SK-N-SH (cell line): ENCODE results near the gene VMP1. TPM values are rescaled to one million over a fixed set of nuclear protein-coding genes. Genes with fewer than 3 reads are reported as not detected.
A peak's percentile ranks its signal among the peaks of the same experiment; 100 is the strongest.

Experiments
- CTCF ChIA-PET: fragments of 300-600, 350-600 bp; formaldehyde crosslinking; extraction: SDS; loops from one replicate; lab custom pipeline; 2021; lab: Yijun Ruan, JAX
- POLR2A ChIA-PET: fragments of 350-600 bp; sonication (Branson Sonifier 250); formaldehyde crosslinking; extraction: SDS; loops from one replicate; lab custom pipeline; 2020; ENCODE audit warnings: antibody characterized with exemption, inconsistent platforms; lab: Yijun Ruan, JAX
- DNase-seq: peaks from one replicate; pipeline ENCODE4 v3.0.0; 2012
- H2AFZ ChIP-seq: fragments of 200-600 bp; sonication (generic); 2 replicates; pipeline ENCODE4 v1.8.1; 2016; ENCODE audit warnings: antibody characterized with exemption, mild to moderate bottlenecking, low read depth
- H3F3A ChIP-seq: fragments of 200-600 bp; sonication (generic); replicated peaks from 2 replicates; pipeline ENCODE3; 2016; ENCODE audit warnings: antibody characterized with exemption, mild to moderate bottlenecking; ENCODE audit not compliant: insufficient read depth
- H3K27ac ChIP-seq, 2 experiments: fragments of 200-500 bp in 1 of 2; fragments of 200-600 bp in 1 of 2; sonication (Bioruptor generic) in 1 of 2; sonication (generic), shearing (Covaris generic) in 1 of 2; 2 replicates each; pipeline versions ENCODE4 v1.5.1 to v1.6.1; 2014 to 2016; ENCODE audit warnings: low read depth in 2 of 2, inconsistent platforms in 1 of 2, low read length in 1 of 2, mild to moderate bottlenecking in 1 of 2, mixed read lengths in 1 of 2
- H3K27me3 ChIP-seq: fragments of 200-600 bp; sonication (generic), shearing (Covaris generic); 2 replicates; pipeline ENCODE4 v1.6.1; 2016; ENCODE audit warnings: mixed run types; ENCODE audit not compliant: insufficient read depth
- H3K36me3 ChIP-seq, 2 experiments: fragments of 200-500 bp in 1 of 2; fragments of 200-600 bp in 1 of 2; sonication (Bioruptor generic) in 1 of 2; sonication (generic) in 1 of 2; replicated peaks in 1 of 2; 2 replicates each; pipeline versions ENCODE3 to v1.5.1; 2014 to 2016; ENCODE audit warnings: low read length in 1 of 2, mild to moderate bottlenecking in 1 of 2; ENCODE audit not compliant: insufficient read depth in 2 of 2, control insufficient read depth in 1 of 2
- H3K4me1 ChIP-seq, 2 experiments: fragments of 200-500 bp in 1 of 2; fragments of 200-600 bp in 1 of 2; sonication (Bioruptor generic) in 1 of 2; sonication (generic), shearing (Covaris generic) in 1 of 2; 2 replicates each; pipeline versions ENCODE4 v1.5.1 to v1.6.1; 2014 to 2016; ENCODE audit warnings: low read depth in 1 of 2, low read length in 1 of 2, mixed run types in 1 of 2; ENCODE audit not compliant: insufficient read depth in 2 of 2, control insufficient read depth in 1 of 2
- H3K4me2 ChIP-seq: fragments of 200-600 bp; sonication (generic), shearing (Covaris generic); 2 replicates; pipeline ENCODE4 v1.6.1; 2017; ENCODE audit warnings: mixed run types
- H3K4me3 ChIP-seq, 2 experiments: fragments of 200-500 bp in 1 of 2; fragments of 200-600 bp in 1 of 2; sonication (Bioruptor generic) in 1 of 2; sonication (generic), shearing (Covaris generic) in 1 of 2; 2 replicates each; pipeline versions ENCODE4 v1.5.1 to v1.8.1; 2014 to 2016; ENCODE audit warnings: low read depth in 2 of 2, inconsistent platforms in 1 of 2, low read length in 1 of 2, mild to moderate bottlenecking in 1 of 2, mixed read lengths in 1 of 2, moderate library complexity in 1 of 2
- H3K79me2 ChIP-seq: fragments of 200-600 bp; sonication (generic); 2 replicates; pipeline ENCODE4 v1.8.1; 2017; ENCODE audit warnings: mild to moderate bottlenecking; ENCODE audit not compliant: insufficient read depth
- H3K9ac ChIP-seq: fragments of 200-600 bp; sonication (generic); 2 replicates; pipeline ENCODE4 v1.6.1; 2017; ENCODE audit warnings: mixed run types
- H3K9me2 ChIP-seq: fragments of 200-600 bp; sonication (generic); 2 replicates; pipeline ENCODE4 v1.6.1; 2017; ENCODE audit warnings: mixed run types
- H3K9me3 ChIP-seq: fragments of 200-600 bp; sonication (generic); 2 replicates; pipeline ENCODE4 v1.6.1; 2017; ENCODE audit warnings: mixed run types, mild to moderate bottlenecking, moderate library complexity
- H4K20me1 ChIP-seq: fragments of 200-600 bp; sonication (generic); 2 replicates; pipeline ENCODE4 v1.6.1; 2017; ENCODE audit warnings: mild to moderate bottlenecking, mixed run types; ENCODE audit not compliant: insufficient read depth
- ELF1 ChIP-seq: IDR thresholded peaks from 2 replicates; pipeline ENCODE4 v1.4.0; 2012
- EP300 ChIP-seq, 2 experiments: IDR thresholded peaks; 2 replicates each; pipeline versions ENCODE4 v1.4.0 to v1.6.1; 2012; ENCODE audit warnings: borderline replicate concordance in 1 of 2, low read depth in 1 of 2, low read length in 1 of 2
- EZH2phosphoT487 ChIP-seq: fragments of 200-600 bp; sonication (generic); IDR thresholded peaks from 2 replicates; pipeline ENCODE4 v1.6.1; 2017; ENCODE audit warnings: low read depth, mixed run types, mild to moderate bottlenecking, antibody characterized with exemption, moderate library complexity, borderline replicate concordance
- GABPA ChIP-seq: IDR thresholded peaks from 2 replicates; pipeline ENCODE4 v1.4.0; 2012; ENCODE audit warnings: low read depth, mild to moderate bottlenecking
- MAX ChIP-seq: IDR thresholded peaks from 2 replicates; pipeline ENCODE4 v1.4.0; 2012; ENCODE audit warnings: low read depth
- NFIC ChIP-seq: IDR thresholded peaks from 2 replicates; pipeline ENCODE4 v1.4.0; 2012; ENCODE audit warnings: borderline replicate concordance
- PBX3 ChIP-seq: IDR thresholded peaks from 2 replicates; pipeline ENCODE4; 2012
- RAD21 ChIP-seq: IDR thresholded peaks from 2 replicates; pipeline ENCODE4 v1.6.1; 2012; ENCODE audit warnings: mild to moderate bottlenecking, low read length
- RCOR1 ChIP-seq: fragments of 150-350 bp; IDR thresholded peaks from 2 replicates; pipeline ENCODE4 v1.6.1; 2017; ENCODE audit warnings: antibody characterized with exemption, low read length
- RXRA ChIP-seq: IDR thresholded peaks from 2 replicates; pipeline ENCODE4 v1.4.0; 2012; ENCODE audit warnings: low read depth, mild to moderate bottlenecking, borderline replicate concordance
- SIN3A ChIP-seq: IDR thresholded peaks from 2 replicates; pipeline ENCODE4 v1.6.1; 2012; ENCODE audit warnings: low read depth, mild to moderate bottlenecking, low read length, moderate library complexity, borderline replicate concordance
- TAF1 ChIP-seq: IDR thresholded peaks from 2 replicates; pipeline ENCODE4 v1.6.1; 2012; ENCODE audit warnings: low read depth, mild to moderate bottlenecking, low read length, moderate library complexity, borderline replicate concordance
- TCF12 ChIP-seq: IDR thresholded peaks from 2 replicates; pipeline ENCODE4 v1.4.0; 2012
- TEAD4 ChIP-seq: IDR thresholded peaks from 2 replicates; pipeline ENCODE4 v1.4.0; 2012; ENCODE audit warnings: mild to moderate bottlenecking, borderline replicate concordance; ENCODE audit not compliant: insufficient read depth
- USF1 ChIP-seq: IDR thresholded peaks from 2 replicates; pipeline ENCODE4 v1.4.0; 2012; ENCODE audit warnings: low read depth, borderline replicate concordance
- YY1 ChIP-seq: IDR thresholded peaks from 2 replicates; pipeline ENCODE4 v1.4.0; 2012; ENCODE audit warnings: low read depth, mild to moderate bottlenecking
- ZBTB33 ChIP-seq: IDR thresholded peaks from 2 replicates; pipeline ENCODE4 v1.4.0; 2012; ENCODE audit warnings: low read depth, borderline replicate concordance
- WGBS: methylation state at CpG from one replicate; pipeline ENCODE4 v1.1.6; 2017; ENCODE audit warnings: low lambda C conversion rate; 5-methylcytosine and 5-hydroxymethylcytosine counted together
- polyA plus RNA-seq, 3 experiments: library from polyadenylated mRNA; depleted of rRNA; stranded (reverse); fragments of >200 nt; gene quantifications; 2 replicates each; pipeline ENCODE4 v1.2.3, GENCODE V29; 2012

The VMP1 gene
- polyA plus RNA-seq, 1 of the 3 experiments (the other 2 are of a cell fraction) = 169 TPM

DNA sequence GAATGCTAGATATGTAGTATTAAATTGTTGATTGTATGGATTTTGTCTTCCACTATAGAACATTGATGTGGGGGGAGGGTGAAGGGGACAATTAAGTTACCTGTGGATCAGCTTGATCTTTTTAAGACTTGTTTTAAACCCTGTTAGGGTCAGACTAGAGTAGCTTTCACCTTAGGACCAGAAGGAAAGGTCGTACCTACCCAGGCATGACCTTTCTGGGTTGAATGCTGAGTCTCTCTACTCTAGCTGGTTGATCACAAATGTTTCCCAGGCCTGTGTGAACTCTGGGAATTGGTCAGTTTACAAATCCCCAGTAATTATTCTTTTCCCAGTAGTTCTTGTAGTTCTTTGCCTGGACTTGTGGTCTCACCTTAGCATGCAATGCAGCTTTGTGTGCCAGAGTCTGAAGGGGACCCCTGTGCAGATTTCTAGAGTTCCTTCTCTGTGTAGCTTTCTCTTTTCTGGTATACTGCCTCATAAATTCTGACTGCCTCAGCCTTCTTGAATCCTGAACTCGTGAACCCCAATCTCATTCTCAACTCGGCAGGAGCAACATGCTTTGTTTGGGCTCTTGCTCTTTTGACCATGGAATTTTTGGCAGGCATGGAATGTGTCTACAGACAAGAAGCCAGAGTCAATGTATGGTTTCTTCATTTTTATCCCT is 54.1 kb downstream of the VMP1 start:
- H3K27me3 ChIP-seq = no peaks in the 10 kb centered on the region
- H3K36me3 ChIP-seq = peaks cover 5 to 47% of the 10 kb centered on the region in 2 experiments
- DNase-seq = no peak
- H4K20me1 ChIP-seq = no peaks in the 10 kb centered on the region
- TF ChIP-seq RAD21 (no peak), TEAD4 (peak; percentile 81; the same call in 1 of the 2 replicates), ZBTB33 (no peak), TCF12 (peak; percentile 71), YY1 (no peak), ELF1 (no peak), TAF1 (peak; percentile 28; the same call in 1 of the 2 replicates), MAX (peak; percentile 42; the same call in 1 of the 2 replicates), NFIC (peak; percentile 43; the same call in 1 of the 2 replicates), RXRA (peak; percentile 79), USF1 (no peak), PBX3 (peak; percentile 42; the same call in 1 of the 2 replicates), GABPA (no peak), EP300 (IDR thresholded peaks at IDR 0.05; ENCODE audit: borderline replicate concordance in 1 of 2, low read depth in 1 of 2, low read length in 1 of 2) (peak in 1 of 2 experiments; percentile 59; a peak in 1 of 4 replicates), SIN3A (0 out of 2 replicates have a peak, but pooled peaks have one; percentile 26), EZH2phosphoT487 (no peak), RCOR1 (no peak)
- TF ChIP-seq, all 33 proteins: peak for 9
- Histone ChIP-seq H3K4me2 (peak overlapping the region; percentile 35), H3K9ac (peak overlapping the region; percentile 87), H3K27ac (peak overlapping the region; percentile 85 to 100), H3F3A (peaks cover 71% of the 10 kb centered on the region), H3K4me1 (peaks cover 0 to 37% of the 10 kb centered on the region in 2 experiments; a peak in 3 of 4 replicates), H3K4me3 (no peak overlapping the region), H3K9me3 (no peaks in the 10 kb centered on the region), H2AFZ (no peak overlapping the region), H3K9me2 (no peaks in the 10 kb centered on the region), H3K79me2 (peaks cover 62% of the 10 kb centered on the region)
- 38% methylated on average over 3 of the region's 3 CpGs for WGBS
- POLR2A ChIA-PET = interaction anchor here (0.6 kb wide), 1 partner anchor 12 kb away, joined by 4 read pairs; no protein-coding TSS in a partner anchor
- CTCF ChIA-PET = interaction anchor here (1.2 to 2.3 kb wide), 5 partner anchors 7 to 279 kb away, joined by 3 to 16 read pairs (median 3); no protein-coding TSS in a partner anchor
